HUDEP-2 (cell line): ENCODE measurements around the gene RNF208.

Experiments
- DNase-seq, 76 experiments: peaks; one replicate each; lab custom pipeline; 2025; ENCODE audit not compliant: unreplicated experiment in 76 of 76; lab: John Stamatoyannopoulos, UW

The RNF208 gene

DNA sequence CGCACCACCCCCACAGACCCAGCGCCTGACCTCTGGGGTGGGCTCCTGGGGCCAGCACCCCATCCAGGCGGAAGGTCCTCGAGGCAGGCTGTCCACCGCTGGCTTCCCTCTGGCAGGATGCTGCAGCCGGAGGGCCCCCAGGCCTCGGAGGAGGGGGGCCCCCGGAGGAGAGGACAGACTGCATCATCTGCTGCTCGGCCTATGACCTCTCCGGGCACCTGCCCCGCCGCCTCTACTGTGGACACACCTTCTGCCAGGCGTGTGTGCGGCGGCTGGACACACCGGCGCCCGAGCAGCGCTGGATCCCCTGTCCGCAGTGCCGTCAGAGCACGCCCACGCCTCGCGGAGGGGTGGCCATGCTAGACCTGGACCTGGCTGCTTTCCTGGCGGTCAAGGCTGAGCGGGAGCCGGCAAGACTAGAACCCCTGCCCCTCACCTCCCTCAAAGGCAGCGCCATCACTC is 6.5 kb upstream of the RNF208 start:
- DNase-seq: no peak

DNA sequence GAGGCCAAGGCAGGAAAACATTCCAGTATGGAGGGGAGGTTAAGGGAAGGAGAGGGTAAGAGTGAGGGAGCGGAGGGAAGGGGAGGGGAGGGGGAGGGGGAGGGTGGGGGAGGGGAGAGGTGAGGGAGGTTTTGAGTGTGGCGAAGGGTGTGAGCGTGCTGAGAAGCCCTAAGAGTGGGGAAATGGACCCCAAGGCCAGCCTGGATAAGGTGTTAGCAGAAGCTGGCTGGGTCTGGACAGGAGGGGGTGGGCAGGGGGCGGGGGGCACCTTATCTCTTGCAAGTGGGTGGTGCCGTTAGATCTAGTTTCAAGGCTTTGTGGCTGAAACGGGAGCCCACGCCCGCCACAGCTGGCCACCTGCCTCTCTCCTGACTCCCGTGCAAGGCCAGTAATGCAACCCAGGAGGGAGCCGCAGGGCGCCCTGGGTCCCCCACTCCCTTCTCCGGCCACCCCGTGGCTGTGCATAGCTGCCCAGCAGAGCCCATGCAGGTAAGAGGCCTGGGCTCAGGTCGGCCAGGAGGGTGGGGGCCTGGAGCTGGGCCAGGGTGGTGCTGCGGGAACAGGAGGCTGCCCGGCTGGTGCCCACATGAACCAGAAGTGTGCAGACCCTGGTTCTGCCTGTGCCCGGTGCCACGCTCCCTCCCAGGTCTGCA is 5.9 kb upstream of the RNF208 start:
- no peak for DNase-seq

DNA sequence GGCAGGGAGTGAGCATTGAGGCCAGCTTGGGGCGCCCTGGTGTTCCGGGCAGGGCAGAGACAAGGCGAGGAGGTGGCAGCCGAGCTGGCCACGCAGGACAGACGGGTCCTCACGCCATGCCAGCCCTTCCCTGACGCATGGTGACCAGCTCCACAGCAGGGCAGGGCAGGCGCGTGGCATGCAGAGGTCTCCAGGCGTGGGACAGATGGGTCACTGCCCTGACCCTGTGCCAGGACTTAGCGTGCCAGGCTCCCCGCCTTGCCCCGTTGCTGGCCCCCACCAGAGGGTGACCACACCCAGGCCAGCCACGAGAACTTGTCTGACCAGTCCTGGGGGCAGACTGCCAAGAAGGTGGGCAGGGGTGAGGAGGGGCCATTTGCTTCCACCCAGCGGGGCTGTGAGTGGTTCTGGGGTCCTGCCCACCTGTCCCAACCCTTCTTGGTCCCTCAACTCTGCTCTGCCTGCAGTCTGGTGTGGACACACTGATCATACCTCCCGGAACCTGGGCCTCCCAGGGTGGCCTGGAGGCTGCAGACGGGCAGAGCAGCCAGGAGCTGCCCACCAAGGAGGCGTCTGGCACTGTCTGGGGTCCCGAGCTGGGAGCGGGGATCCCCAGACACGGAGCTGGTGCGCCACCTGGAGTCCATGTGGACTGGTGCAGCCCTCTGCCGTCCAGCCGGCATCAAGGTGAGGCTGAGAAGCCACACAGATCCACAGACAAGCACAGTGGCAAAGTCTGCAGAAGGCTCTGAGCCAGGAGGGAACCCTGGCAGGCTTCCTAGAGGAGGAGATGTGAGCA is 5.2 kb upstream of the RNF208 start, which contains the start of gene RNF224:
TSS of gene RNF224 (plus strand) at position 449 of the 799 bp plus-strand sequence. CDS start 834 bp downstream, outside the sequence.
- DNase-seq: peak in 69 of 76 experiments; percentile 17 to 83 (median 61)

DNA sequence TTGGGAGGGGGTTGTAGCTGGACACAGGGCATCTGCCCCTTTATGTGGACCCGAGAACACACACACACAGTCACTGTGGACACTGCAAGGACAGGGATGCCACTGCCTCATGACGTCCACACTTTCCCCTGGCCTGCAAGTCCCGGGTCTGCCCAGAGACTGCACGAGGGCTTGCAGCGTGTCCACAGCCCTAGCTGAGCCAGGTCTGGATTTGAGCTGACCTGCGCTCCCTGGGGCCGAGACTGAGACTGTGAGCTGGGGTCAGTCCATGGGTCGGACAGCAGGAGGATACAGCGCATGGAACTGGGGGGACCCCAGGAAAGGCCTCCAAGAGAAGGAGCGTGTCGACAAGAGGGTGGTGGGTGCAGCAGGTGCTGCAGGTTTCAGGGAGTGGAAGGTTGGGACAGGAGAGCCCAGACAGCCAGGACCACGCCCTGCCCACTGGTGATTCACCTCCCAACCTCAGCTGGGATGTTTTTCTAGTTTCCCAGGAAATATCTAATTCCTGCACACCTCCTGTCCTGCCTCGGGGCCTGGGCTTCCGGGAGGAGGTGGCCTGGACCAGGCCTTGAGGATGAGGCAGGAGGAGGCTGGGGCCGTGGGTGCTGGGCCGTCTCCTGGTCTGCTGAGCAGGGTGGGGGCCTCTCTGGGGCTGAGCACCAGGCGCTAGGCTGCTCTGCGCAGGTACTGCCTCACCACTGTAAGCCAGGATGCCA is 4.5 kb upstream of the RNF208 start:
- DNase-seq: no peak

DNA sequence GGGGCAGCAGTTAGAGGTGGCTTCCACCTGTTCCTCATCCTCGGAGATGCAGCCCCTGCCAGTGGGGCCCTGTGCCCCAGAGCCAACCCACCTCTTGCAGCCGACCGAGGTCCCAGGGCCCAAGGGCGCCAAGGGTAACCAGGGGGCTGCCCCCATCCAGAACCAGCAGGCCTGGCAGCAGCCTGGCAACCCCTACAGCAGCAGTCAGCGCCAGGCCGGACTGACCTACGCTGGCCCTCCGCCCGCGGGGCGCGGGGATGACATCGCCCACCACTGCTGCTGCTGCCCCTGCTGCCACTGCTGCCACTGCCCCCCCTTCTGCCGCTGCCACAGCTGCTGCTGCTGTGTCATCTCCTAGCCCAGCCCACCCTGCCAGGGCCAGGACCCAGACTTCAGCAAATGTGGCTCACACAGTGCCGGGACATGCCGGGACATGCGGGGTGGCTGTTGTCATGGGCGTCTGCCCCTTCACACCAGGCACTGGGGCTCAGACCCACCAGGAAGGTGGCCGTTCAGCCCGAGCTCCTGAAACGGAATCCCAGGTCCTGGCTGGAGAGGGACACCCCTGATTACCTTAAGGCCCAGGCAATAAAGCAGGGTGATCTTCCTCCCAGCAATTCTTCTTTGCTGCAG is 3.8 kb upstream of the RNF208 start:
- DNase-seq: no peak

DNA sequence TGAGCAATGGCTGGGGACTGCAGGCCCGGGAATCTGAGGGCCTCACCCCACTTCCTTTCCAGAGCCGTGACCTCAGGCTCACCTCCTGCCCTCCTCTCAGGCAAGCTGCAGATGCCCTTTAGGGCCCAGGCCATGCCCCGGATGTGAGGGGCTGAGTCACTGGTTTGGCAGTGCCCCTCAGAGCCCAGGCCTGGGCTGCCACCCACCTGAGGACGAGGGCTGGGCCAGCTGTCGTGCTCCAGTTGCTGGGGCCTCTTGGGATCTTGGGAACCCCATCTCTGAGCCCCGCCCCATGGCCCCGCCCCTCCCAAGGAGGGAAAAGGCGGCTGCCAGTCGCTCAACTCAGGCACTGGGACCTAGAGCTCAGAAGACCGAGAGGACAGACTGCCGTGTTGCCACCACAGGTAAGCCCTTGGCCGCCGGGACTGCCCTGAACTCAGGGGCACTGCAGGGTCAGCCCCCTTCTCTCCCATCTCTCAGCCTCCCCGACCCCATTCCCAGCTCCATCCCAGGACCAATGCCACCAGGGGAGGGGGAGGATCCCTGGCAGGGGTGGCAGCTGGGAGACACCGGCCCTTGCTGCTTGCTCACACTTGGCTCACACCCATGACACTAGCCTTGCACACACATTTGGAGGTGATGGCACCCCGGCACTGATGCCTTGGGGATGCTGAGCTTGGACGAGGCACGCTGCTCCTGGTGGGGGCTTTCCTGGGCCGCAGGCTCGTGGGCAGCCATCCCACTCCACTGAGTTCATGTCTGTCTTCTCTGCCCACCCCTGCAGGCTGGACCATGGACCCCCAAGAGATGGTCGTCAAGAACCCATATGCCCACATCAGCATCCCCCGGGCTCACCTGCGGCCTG is 3.0 kb upstream of the RNF208 start, which contains the start of gene CYSRT1:
TSS of gene CYSRT1 (plus strand) at position 345 of the 865 bp plus-strand sequence. CDS start at position 793, 448 bp downstream.
- DNase-seq: peak in 4 of 76 experiments; percentile 8 to 35 (median 26)

DNA sequence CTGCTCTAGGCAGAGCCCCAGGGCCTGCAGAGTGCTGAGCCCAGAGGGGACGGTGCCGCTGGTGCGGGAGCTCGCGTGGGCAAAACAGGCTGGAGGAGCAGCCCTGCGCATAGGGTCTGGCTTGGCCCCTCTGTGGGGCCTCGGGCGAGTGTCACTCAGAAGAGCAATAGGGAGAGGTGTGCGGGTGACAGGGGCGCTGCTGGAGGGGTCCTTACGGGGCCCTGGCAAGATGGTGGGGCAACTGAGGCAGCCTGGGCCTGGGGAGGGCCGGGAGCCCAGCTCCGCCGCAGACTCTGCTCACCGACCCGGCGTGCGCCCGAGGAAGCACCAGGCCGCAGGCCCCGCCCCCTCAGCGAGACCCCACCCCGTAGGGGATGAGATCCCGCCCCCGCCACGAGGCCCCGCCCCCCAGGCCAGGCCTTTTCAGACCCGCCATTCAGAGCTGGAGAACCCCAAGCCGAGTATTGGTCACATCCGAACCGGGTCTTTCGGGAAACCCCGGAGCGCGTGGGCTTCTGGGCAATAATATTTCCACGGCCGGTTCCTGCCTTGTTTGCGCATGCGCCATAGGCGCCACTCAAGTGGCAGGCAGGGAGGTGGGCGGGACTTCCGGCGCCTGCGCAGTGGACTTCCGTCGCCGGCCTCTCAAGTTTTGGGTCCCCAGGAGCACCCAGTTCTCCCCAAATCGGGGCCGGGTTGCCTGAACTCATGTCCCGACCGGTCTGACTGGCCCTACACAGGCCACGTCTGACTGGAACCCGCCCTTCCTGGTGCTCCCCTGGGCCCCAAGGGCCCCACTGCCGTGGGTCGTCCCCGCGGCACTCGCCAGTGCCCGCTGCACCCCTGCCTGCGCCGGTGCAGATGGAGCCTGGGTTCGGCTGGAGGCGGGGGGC is 1.3 kb upstream of the RNF208 start:
- peak in 75 of 76 experiments; percentile 71 to 98 (median 96) for DNase-seq

DNA sequence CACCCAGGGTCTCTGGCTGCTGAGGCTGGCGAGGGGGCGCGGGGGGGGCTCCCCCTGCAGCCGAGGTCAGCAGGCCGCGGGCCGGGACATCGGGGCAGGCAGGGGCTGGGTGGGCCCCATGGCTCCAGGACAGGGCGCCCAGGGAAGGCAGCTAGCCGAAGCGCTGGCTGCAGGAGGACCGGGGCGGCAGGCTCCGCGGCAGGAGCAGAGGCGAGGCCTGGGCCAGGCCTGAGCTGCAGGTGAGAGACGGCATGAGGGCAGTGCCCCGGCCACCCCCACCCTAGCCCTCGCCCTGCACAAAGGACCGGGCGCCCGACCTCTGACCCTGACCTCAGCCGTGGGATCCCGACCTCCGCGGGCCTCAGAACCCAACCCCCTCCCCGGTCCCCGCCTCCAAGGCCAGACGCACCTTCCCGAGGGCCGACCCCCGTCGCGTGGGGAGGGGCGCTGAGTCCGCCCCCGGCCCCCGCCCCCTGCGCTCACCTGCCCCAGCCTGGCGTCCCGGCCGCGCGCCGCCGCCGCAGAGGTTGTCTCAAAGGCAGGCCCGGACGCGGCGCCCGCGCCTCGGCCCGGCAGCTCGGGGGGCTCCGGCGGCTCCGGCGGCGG is 431 bp downstream of the RNF208 start:
- no peak for DNase-seq

DNA sequence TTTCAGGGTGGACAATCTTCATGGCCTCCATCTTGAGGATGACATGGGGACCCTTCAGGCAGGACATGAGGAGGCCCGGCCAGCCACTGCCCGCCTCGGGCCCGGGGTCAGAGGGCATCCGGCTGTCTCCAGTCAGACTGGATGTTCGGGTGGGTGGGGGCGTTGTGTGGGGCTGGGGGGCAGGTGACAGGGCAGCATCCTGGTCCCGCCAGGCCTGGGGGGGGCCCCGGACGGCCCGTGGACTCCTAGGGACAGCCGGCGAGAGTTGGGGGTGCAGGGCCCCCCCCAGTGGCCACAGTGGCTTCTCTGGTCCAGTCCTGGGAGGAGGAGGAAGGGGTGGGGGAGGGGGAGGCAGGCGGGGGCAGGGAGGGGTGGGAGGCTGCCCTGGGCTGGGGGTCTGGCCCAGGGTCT is 940 bp downstream of the RNF208 start:
- no peak for DNase-seq

DNA sequence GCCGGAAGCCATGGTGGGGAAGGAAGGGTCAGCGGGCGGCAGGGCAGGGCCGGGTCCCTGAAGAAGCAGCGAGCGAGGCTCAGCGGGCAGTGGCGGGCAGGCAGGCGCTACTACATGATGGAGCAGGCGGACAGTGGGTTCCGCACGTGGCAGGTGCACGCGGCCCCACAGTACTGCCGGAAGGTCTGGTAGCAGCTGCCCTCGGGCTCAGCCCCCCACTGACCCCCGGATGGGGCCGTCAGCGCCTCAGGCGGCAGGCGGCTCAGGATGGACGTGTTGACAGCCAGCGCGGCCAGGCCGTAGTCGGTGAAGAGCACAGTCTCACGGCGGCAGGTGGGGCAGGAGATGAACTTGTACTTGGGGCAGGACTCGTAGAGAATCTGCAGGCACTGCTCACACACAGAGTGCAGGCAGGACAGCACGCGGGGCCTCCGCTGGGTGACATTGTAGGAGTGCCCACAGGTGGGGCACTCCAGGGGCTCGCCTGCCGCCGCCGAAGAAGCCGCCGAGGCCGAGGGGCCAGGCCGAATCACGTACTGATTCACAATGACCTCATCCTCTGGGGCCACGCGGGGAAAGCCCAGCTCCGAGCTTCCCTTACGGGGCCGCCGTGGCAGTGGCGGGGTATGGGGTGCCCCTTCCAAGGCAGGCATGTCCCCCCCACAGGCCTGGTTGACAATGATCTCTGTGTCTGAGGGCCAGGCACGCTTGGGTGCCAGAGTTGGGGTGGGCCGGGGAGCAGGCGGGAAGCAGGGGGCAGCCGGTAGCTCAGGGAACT is 1.5 kb downstream of the RNF208 start:
- no peak for DNase-seq

DNA sequence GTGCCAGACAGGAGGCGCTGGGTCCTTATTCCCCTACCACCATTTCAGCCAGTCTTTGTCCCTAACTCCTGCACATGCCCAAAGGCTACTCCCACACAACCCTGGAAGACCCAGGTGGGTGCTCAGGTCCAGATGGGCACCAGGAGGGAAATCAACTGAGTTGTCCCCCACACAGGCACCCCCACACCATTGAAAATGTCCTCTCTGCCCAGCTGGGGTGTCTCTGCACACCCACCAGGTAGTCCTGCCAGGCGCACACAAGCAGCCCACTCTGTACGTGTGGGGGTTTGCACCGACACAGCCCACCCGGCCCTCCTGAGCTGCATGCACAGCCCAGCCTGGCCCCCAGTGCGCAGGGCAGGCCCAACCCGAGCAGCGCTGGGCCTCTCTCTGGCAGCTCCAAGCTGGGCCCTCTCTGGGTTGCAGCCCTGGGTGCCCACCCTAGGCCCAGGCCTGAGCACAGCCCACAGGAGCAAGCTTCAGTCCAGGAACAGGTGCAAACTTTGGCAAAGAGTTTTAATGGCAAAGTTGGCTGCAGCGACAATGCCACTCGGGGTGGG is 2.2 kb downstream of the RNF208 start:
- no peak for DNase-seq

DNA sequence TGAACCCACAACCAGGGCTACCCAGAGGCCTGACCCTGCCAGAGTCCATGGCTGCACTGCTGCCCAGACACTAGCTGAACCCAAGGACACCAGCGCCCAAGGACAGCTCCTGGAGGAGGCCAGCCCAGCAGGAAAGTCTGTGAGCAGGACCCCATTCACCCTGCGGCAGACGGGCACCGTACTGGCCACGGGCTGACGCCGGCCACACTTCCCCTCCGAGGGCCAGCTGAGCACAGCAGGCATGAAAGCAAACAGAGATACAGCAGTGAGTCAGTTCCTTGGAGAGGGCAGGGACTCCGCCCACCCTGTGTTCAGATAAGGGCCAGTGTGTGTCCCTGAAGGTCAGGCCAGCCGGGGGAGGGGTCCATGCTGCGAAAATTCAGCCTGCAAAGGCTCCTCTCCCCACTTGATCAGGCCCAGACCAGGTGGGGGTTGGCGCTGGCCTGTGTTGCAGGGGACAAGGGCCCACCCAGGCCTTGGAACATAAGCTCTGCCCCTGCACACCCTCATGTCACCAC is 3.2 kb downstream of the RNF208 start:
- DNase-seq: peak in 69 of 76 experiments; percentile 11 to 85 (median 61)

DNA sequence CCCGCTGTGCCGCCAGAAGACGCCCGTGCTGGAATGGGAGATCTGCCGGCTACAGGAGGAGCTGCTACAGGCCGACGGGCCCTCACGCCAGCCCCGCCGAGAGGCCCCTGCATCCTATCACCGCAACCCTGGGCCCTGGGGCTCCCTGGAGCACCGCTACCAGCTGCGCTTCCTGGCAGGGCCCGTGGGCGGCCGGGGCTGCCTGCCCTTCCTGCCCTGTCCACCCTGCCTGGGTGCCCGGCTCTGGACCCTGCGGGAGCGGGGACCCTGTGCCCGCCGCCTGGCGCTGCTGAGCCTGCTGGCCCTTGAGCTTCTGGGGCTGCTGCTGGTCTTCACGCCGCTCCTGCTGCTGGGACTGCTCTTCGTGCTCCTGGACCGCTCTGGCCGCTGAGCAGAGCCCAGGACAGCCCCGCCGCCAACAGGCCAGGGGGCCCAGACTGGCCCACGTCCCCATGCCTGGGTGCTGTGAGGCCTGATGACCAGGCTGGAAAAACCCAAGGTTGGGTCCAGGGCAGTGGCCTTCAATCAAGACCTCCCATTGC is 3.8 kb downstream of the RNF208 start:
- DNase-seq: no peak

DNA sequence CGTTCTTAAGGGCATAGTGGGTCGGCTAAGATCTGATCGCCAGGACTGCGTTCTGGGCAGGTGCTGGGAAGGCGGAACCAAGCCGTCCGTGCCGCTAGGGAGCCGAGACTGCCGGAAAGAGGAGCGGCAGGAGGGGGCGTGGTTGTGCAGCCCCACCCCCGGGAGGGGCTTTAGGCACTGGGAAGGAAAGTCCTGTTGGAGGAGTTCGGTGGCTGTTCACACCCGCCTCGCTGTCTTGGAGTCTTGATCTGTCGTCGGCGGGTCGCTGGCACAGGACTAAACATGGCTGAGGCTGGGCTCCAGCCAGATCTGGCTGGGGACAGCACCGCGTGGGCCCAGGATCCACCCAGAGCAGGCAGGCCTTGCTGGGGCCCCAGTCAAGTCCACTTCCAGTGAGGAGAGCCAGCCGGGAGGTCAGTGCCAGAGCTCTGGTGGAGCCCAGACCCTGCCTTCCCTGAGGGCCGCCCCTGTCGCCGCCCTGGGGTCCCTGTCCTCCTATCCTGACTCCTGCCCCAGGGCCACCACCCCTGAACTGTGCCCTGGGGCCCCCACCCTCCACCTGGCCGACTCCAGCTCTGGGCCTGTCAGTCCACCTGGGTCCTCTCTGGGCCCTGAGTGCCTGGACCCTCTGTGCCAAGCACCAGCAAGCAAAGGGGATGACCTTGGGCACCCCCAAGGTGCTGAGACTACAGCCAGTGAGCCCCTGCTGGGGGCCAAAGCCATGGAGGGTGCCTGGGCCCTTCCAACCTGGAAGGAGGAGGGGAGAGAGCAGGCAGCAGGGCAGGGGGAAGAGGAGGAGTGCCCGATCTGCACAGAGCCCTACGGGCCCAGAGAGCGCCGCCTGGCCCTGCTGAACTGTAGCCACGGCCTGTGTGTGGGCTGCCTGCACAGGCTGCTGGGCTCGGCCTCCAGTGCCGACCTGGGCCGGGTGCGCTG is 4.5 kb downstream of the RNF208 start:
- DNase-seq: peak in 13 of 76 experiments; percentile 16 to 56 (median 26)

DNA sequence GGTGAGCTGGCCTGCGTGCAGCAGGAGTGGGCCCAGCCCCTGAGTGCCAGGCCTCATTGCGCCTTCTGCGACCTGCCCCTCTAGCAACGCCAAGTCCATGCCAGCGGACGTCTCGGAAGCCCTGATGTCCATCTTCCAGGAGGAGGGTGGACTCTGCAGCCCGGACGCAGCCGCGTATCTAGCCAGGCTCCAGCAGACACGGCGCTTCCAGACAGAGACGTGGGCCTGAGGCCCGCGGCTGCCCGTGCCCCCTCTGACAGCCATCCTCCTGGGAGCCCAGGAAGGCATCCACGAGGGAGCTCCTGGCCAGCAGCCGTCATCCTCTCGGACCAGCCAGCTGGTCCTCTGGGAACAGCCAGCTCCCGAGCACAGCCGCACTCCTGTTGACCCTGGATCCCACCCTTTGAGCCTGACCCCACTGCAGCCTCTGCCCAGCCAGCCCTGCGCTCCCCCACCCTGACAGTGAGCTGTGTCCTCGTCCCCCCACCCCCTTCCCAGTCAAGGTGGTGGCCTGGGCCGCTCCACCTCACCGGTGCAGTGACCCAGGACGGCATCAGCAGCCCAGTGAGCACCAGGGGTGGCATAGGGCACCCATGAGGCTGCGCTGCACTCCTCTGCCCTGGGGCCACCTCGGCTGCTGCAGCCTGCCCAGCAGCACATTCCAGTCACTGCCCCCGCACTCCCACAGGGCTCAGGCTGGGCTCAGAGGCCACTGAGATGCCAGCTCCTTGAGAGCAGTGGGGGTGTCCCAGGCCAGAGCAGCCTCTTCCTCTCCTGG is 5.7 kb downstream of the RNF208 start:
- DNase-seq: no peak
